ENCODE data around the gene DENND6A. TPM values are rescaled to one million over a fixed set of nuclear protein-coding genes. Genes with fewer than 3 reads are reported as not detected.

Gene DENND6A, protein sequence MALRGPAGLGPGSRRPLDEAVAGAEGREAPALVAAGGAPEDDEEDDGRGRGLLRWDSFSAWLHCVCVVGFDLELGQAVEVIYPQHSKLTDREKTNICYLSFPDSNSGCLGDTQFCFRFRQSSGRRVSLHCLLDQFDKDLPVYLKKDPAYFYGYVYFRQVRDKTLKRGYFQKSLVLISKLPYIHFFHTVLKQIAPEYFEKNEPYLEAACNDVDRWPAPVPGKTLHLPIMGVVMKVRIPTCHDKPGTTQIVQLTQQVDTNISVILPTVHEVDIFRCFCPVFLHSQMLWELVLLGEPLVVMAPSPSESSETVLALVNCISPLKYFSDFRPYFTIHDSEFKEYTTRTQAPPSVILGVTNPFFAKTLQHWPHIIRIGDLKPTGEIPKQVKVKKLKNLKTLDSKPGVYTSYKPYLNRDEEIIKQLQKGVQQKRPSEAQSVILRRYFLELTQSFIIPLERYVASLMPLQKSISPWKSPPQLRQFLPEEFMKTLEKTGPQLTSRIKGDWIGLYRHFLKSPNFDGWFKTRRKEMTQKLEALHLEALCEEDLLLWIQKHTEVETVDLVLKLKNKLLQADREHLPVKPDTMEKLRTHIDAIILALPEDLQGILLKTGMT
- polyA plus RNA-seq (2013) = 23.4 TPM

DNA sequence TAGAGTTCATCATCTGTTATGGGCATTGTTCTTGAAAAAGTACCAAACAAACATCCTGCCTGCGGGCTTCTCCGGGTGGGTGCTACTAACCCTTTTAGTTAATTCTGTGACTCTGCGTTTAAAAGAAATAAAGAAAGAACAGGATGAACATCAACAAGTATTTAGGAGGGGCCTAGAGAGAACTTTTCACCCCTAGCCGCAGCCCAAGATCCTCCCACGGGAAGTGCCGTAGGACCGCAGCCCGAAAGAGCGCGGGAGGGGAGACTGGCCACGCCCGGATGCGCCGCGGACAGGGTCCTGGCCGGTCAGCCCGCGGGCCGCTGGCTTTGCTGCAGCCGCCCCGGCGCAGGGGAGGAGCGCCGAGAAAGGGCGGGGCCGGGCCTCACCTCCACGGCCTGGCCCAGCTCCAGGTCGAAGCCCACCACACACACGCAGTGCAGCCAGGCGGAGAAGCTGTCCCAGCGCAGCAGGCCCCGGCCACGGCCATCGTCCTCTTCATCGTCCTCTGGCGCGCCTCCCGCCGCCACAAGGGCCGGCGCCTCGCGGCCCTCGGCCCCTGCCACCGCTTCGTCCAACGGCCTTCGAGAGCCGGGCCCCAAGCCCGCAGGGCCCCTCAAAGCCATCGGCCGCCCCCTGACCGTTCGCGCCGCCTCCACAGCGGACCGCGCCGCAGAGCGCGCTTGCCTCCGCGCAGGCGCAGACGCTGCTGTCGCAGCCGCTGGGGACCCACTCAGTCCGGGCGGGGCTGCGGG, at the start of gene DENND6A:
Gene DENND6A, minus strand, starts transcription at position 682 of the 752 bp plus-strand sequence. Its CDS starts 59 bp downstream, at position 623.
- peaks cover 8 to 30% (median 20%) of the 10 kb centered on the region in 4 experiments for H3K4me1 ChIP-seq (ENCODE audit: control extremely low read depth in 1 of 4, control insufficient read depth in 4 of 4, insufficient read depth in 4 of 4, low read length in 3 of 4)
- no peaks in the 10 kb centered on the region for H3K9me3 ChIP-seq (ENCODE audit: control extremely low read depth in 1 of 5, control insufficient read depth in 4 of 5, insufficient read depth in 2 of 5, low read depth in 1 of 5, low read length in 4 of 5)
- CTCF ChIA-PET = interaction anchor here (1.2 kb wide), 1 partner anchor 16 kb away, joined by 3 read pairs; no protein-coding TSS in a partner anchor
- peaks cover 0 to 6% (median 0%) of the 10 kb centered on the region in 4 experiments for H3K36me3 ChIP-seq (ENCODE audit: control insufficient read depth in 4 of 4, insufficient read depth in 4 of 4, low read length in 3 of 4)
- H3K4me3 ChIP-seq (ENCODE audit: control insufficient read depth in 1 of 7, extremely low read depth in 1 of 7, insufficient read depth in 4 of 7, low read depth in 2 of 7, low read length in 6 of 7) = peak within 1 kb of the TSS; percentile 71 to 90 (median 84)
- 0% methylated on average over 62 of the region's 71 CpGs for WGBS (ENCODE audit: insufficient coverage)
- POLR2A ChIA-PET = interaction anchor here (1.2 to 1.8 kb wide), 4 partner anchors 13 to 95 kb away, joined by 4 to 11 read pairs (median 5); partner anchors contain the start of genes ARF4 and SLMAP
- DNase-seq = peak; percentile 95 to 97 (median 96)
- peak within 1 kb of the TSS; percentile 61 to 86 for H3K27ac ChIP-seq (ENCODE audit: insufficient read depth in 1 of 2, low read depth in 1 of 2, low read length in 2 of 2, poor library complexity in 1 of 2, severe bottlenecking in 2 of 2)
- H3K27me3 ChIP-seq (replicated peaks in 2 of 5; ENCODE audit: control insufficient read depth in 4 of 5, insufficient read depth in 5 of 5, low read length in 4 of 5) = no peaks in the 10 kb centered on the region

DNA sequence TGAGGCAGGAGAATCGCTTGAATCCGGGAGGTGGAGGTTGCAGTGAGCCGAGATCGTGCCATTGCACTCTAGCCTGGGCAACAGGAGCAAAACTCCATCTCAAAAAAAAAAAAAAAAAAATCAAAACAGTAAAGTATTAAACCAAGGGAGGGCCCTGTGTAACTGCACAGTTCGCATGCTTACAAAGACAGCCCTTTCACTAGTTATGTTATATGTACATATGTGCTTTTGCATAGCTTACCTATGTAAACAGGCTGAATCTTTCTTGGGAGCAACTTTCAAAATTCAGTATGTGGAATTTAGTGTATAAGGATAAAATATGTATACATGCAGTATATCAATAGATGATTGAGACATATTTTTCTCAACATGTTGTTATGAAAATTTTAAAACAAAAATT, 47.1 kb upstream of the DENND6A start:
- H3K9me3 ChIP-seq (ENCODE audit: control extremely low read depth in 1 of 5, control insufficient read depth in 4 of 5, insufficient read depth in 2 of 5, low read depth in 1 of 5, low read length in 4 of 5) = no peaks in the 10 kb centered on the region
- H3K27ac ChIP-seq (ENCODE audit: insufficient read depth in 1 of 2, low read depth in 1 of 2, low read length in 2 of 2, poor library complexity in 1 of 2, severe bottlenecking in 2 of 2) = no peak overlapping the region
- no peak for DNase-seq
- WGBS (ENCODE audit: insufficient coverage) = no CpG with 5 or more reads among the region's 5 CpGs
- H3K4me1 ChIP-seq (ENCODE audit: control extremely low read depth in 1 of 4, control insufficient read depth in 4 of 4, insufficient read depth in 4 of 4, low read length in 3 of 4) = no peaks in the 10 kb centered on the region
- no peaks in the 10 kb centered on the region for H3K36me3 ChIP-seq (ENCODE audit: control insufficient read depth in 4 of 4, insufficient read depth in 4 of 4, low read length in 3 of 4)
- no peak overlapping the region for H3K4me3 ChIP-seq (ENCODE audit: control insufficient read depth in 1 of 7, extremely low read depth in 1 of 7, insufficient read depth in 4 of 7, low read depth in 2 of 7, low read length in 6 of 7)
- CTCF ChIA-PET = no interaction called here
- H3K27me3 ChIP-seq (replicated peaks in 2 of 5; ENCODE audit: control insufficient read depth in 4 of 5, insufficient read depth in 5 of 5, low read length in 4 of 5) = no peaks in the 10 kb centered on the region
- POLR2A ChIA-PET = no interaction called here

DNA sequence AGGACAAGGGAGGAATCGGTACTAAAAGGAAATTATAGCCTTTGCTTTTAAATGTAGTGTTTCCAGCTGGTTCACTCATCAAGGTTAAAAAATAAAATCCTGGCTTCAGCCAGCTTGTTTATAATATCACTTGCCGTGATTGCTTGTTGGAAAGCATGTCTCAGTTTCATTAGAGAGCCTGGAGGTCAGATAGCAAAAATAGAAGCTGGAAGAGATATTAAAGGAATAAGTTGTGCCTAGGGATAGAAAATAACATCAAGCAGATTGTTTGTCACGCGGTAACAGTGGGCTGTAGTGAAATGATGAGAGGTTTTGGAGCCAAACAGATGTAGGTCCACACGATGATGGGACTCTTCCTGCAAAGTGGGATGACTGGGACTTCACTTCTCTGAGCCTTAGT, 45.5 kb upstream of the DENND6A start:
- ChIA-PET POLR2A (no interaction called here), CTCF (interaction anchor here (1.0 kb wide), 1 partner anchor 36 kb away, joined by 3 read pairs; no protein-coding TSS in a partner anchor)
- no peaks in the 10 kb centered on the region for H3K9me3 ChIP-seq (ENCODE audit: control extremely low read depth in 1 of 5, control insufficient read depth in 4 of 5, insufficient read depth in 2 of 5, low read depth in 1 of 5, low read length in 4 of 5)
- H3K36me3 ChIP-seq (ENCODE audit: control insufficient read depth in 4 of 4, insufficient read depth in 4 of 4, low read length in 3 of 4) = no peaks in the 10 kb centered on the region
- H3K4me3 ChIP-seq (ENCODE audit: control insufficient read depth in 1 of 7, extremely low read depth in 1 of 7, insufficient read depth in 4 of 7, low read depth in 2 of 7, low read length in 6 of 7) = no peak overlapping the region
- H3K27me3 ChIP-seq (replicated peaks in 2 of 5; ENCODE audit: control insufficient read depth in 4 of 5, insufficient read depth in 5 of 5, low read length in 4 of 5) = no peaks in the 10 kb centered on the region
- no peak for DNase-seq
- no peaks in the 10 kb centered on the region for H3K4me1 ChIP-seq (ENCODE audit: control extremely low read depth in 1 of 4, control insufficient read depth in 4 of 4, insufficient read depth in 4 of 4, low read length in 3 of 4)
- WGBS (ENCODE audit: insufficient coverage) = 100% methylated on average over 4 of the region's 5 CpGs
- no peak overlapping the region for H3K27ac ChIP-seq (ENCODE audit: insufficient read depth in 1 of 2, low read depth in 1 of 2, low read length in 2 of 2, poor library complexity in 1 of 2, severe bottlenecking in 2 of 2)

DNA sequence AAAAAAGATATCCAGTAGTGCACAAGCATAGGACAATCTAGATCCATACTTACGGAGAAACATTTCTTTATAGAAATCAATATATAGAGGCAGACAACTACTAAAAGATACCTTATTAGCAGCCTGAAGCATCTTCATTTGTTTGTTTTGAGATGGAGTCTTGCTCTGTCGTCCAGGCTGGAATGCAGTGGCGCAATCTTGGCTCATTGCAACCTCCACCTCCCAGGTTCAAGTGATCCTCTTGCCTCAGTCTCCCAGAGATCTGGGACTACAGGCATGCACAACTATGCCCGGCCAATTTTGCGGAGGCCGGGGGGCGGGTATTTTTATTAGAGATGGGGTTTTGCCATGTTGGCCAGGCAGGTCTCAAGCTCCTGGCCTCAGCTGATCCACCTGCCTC, 45.0 kb upstream of the DENND6A start:
- CTCF ChIA-PET = interaction anchor here (1.0 to 1.1 kb wide), 2 partner anchors 9 to 36 kb away, joined by 3 read pairs; no protein-coding TSS in a partner anchor

DNA sequence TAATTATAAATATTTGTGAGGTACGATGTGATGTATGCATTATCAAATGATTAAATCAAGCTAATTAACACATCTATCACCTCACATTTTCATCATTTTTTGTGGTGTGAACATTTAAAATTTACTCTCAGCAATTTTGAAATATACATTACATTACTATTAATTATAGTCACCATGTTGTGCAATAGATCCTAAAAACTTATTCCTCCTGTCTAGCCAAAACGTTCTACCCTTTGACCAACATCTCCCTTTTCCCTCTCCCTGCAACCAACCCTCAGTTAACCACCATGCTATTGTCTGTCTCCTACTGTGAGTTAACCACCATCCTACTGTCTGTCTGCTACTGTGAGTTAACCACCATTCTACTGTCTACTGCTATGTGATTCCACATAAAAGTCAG, 42.5 kb upstream of the DENND6A start:
- Histone ChIP-seq H3K27ac (ENCODE audit: insufficient read depth in 1 of 2, low read depth in 1 of 2, low read length in 2 of 2, poor library complexity in 1 of 2, severe bottlenecking in 2 of 2) (no peak overlapping the region), H3K9me3 (ENCODE audit: control extremely low read depth in 1 of 5, control insufficient read depth in 4 of 5, insufficient read depth in 2 of 5, low read depth in 1 of 5, low read length in 4 of 5) (no peaks in the 10 kb centered on the region), H3K4me1 (ENCODE audit: control extremely low read depth in 1 of 4, control insufficient read depth in 4 of 4, insufficient read depth in 4 of 4, low read length in 3 of 4) (no peaks in the 10 kb centered on the region), H3K36me3 (ENCODE audit: control insufficient read depth in 4 of 4, insufficient read depth in 4 of 4, low read length in 3 of 4) (no peaks in the 10 kb centered on the region), H3K27me3 (replicated peaks in 2 of 5; ENCODE audit: control insufficient read depth in 4 of 5, insufficient read depth in 5 of 5, low read length in 4 of 5) (no peaks in the 10 kb centered on the region), H3K4me3 (ENCODE audit: control insufficient read depth in 1 of 7, extremely low read depth in 1 of 7, insufficient read depth in 4 of 7, low read depth in 2 of 7, low read length in 6 of 7) (no peak overlapping the region)
- 90% methylated on average over 1 of the region's 2 CpGs for WGBS (ENCODE audit: insufficient coverage)
- ChIA-PET CTCF (no interaction called here), POLR2A (no interaction called here)
- DNase-seq = no peak

More for the DNA sequence above, 45.0 kb upstream of the DENND6A start:
- H3K27me3 ChIP-seq (replicated peaks in 2 of 5; ENCODE audit: control insufficient read depth in 4 of 5, insufficient read depth in 5 of 5, low read length in 4 of 5) = no peaks in the 10 kb centered on the region
- no peak overlapping the region for H3K4me3 ChIP-seq (ENCODE audit: control insufficient read depth in 1 of 7, extremely low read depth in 1 of 7, insufficient read depth in 4 of 7, low read depth in 2 of 7, low read length in 6 of 7)
- 93% methylated on average over 3 of the region's 7 CpGs for WGBS (ENCODE audit: insufficient coverage)
- H3K27ac ChIP-seq (ENCODE audit: insufficient read depth in 1 of 2, low read depth in 1 of 2, low read length in 2 of 2, poor library complexity in 1 of 2, severe bottlenecking in 2 of 2) = no peak overlapping the region
- H3K9me3 ChIP-seq (ENCODE audit: control extremely low read depth in 1 of 5, control insufficient read depth in 4 of 5, insufficient read depth in 2 of 5, low read depth in 1 of 5, low read length in 4 of 5) = no peaks in the 10 kb centered on the region
- no peaks in the 10 kb centered on the region for H3K4me1 ChIP-seq (ENCODE audit: control extremely low read depth in 1 of 4, control insufficient read depth in 4 of 4, insufficient read depth in 4 of 4, low read length in 3 of 4)
- POLR2A ChIA-PET = no interaction called here
- DNase-seq = no peak
- H3K36me3 ChIP-seq (ENCODE audit: control insufficient read depth in 4 of 4, insufficient read depth in 4 of 4, low read length in 3 of 4) = no peaks in the 10 kb centered on the region

DNA sequence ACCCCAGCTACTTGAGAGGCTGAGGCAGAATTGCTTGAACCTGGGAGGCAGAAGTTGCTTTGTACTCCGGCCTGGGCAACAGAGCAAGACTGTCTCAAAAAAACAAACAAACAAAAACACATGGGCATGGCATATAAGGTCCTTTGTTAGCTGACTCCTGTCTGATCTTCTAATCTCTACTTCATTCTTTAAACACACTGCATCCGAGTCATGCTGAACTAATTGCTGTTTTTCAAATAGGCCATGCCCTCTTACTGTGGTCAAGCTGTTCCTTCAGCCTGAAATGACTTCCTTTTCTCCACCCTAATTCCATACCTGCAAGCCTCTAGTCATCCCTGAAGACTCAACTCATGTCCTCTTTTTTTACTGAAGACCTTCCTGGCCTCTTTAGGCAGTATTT, 40.9 kb upstream of the DENND6A start:
- no peak overlapping the region for H3K27ac ChIP-seq (ENCODE audit: insufficient read depth in 1 of 2, low read depth in 1 of 2, low read length in 2 of 2, poor library complexity in 1 of 2, severe bottlenecking in 2 of 2)
- CTCF ChIA-PET = interaction anchor here (0.7 kb wide), 1 partner anchor 18 kb away, joined by 3 read pairs; no protein-coding TSS in a partner anchor
- H3K4me3 ChIP-seq (ENCODE audit: control insufficient read depth in 1 of 7, extremely low read depth in 1 of 7, insufficient read depth in 4 of 7, low read depth in 2 of 7, low read length in 6 of 7) = no peak overlapping the region
- no peaks in the 10 kb centered on the region for H3K27me3 ChIP-seq (replicated peaks in 2 of 5; ENCODE audit: control insufficient read depth in 4 of 5, insufficient read depth in 5 of 5, low read length in 4 of 5)
- no peak for DNase-seq
- 92% methylated on average over 2 of the region's 2 CpGs for WGBS (ENCODE audit: insufficient coverage)
- peaks cover 0 to 4% (median 0%) of the 10 kb centered on the region in 4 experiments for H3K4me1 ChIP-seq (ENCODE audit: control extremely low read depth in 1 of 4, control insufficient read depth in 4 of 4, insufficient read depth in 4 of 4, low read length in 3 of 4)
- no peaks in the 10 kb centered on the region for H3K9me3 ChIP-seq (ENCODE audit: control extremely low read depth in 1 of 5, control insufficient read depth in 4 of 5, insufficient read depth in 2 of 5, low read depth in 1 of 5, low read length in 4 of 5)
- H3K36me3 ChIP-seq (ENCODE audit: control insufficient read depth in 4 of 4, insufficient read depth in 4 of 4, low read length in 3 of 4) = no peaks in the 10 kb centered on the region
- POLR2A ChIA-PET = no interaction called here
